NCI-H1436 treated with DMSO at 0.1 percent for 48 hours (cell line): ENCODE results near the gene P3H4.
"Not testable (repeated sequence)": the region's sequence is repeated elsewhere in the genome, so short reads cannot be mapped to it uniquely, and the experiment has no call there.

Source experiments
- DNase-seq: peaks from one replicate; lab custom pipeline; 2025; lab: John Stamatoyannopoulos, UW

Gene P3H4, protein sequence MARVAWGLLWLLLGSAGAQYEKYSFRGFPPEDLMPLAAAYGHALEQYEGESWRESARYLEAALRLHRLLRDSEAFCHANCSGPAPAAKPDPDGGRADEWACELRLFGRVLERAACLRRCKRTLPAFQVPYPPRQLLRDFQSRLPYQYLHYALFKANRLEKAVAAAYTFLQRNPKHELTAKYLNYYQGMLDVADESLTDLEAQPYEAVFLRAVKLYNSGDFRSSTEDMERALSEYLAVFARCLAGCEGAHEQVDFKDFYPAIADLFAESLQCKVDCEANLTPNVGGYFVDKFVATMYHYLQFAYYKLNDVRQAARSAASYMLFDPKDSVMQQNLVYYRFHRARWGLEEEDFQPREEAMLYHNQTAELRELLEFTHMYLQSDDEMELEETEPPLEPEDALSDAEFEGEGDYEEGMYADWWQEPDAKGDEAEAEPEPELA

DNA sequence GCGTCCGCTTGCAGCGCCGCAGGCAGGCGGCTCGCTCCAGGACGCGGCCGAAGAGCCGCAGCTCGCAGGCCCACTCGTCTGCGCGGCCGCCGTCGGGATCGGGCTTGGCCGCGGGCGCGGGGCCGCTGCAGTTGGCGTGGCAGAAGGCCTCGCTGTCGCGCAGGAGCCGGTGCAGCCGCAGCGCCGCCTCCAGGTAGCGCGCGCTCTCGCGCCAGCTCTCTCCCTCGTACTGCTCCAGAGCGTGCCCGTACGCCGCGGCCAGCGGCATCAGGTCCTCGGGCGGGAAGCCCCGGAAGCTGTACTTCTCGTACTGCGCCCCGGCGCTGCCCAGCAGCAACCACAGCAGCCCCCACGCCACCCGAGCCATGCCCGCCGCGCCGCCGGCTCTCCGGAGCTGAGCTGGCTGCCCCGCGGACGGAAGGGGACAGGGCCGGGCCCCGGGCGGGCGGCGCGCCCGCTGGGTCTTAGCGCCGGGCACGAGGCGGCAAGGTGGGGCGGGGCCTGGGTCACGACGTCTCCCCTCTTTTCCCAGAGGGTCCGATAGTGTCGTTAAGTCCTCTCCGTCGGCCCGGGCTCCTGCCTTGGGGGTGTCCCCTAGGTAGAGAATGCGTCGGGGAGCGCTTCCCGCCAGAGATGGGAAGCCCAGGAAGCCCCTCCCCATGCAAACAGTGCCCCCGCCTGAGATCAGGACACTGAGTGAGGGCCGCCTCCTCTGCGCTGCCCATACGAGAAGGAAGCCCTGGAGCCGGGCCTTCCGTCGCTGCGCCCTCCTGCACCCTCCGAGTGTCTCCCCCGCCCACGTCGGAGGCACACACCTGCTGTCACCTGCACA lies at the start of gene P3H4:
Gene P3H4, minus strand, starts transcription at position 401 of the 832 bp plus-strand sequence. Its CDS starts 34 bp downstream, at position 367.
- peak; percentile 23 for DNase-seq

DNA sequence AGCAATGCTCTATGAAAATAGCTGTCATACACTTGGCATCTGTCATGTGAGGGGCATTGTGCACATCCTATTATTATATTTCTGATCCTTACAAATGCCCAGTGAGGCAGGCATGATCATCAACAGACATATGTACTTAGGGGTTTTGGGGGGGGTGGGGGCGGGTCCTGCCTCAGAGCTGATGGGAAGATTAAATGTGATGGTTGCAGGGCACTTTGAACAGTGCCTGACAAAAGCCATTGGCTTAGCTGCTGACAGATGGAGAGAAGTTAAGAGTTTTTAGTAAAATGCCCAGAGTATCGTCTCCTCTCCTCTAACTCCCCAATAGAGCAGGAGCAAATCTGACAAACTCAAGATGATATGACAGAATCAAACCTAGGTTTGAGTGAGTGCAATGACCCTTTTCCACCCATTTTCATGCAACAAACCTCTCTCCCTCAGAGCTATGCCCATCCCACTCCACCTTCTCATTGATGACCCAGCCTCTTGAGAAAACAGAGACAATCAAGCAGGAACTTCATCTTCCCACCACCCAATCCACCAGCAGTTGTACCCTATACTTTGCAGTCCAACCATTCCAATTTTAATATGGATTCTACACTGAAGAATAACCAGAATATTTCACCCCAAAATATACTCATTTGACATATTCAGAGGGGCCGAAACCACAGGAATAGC lies 48.6 kb upstream of the P3H4 start:
- no peak for DNase-seq

DNA sequence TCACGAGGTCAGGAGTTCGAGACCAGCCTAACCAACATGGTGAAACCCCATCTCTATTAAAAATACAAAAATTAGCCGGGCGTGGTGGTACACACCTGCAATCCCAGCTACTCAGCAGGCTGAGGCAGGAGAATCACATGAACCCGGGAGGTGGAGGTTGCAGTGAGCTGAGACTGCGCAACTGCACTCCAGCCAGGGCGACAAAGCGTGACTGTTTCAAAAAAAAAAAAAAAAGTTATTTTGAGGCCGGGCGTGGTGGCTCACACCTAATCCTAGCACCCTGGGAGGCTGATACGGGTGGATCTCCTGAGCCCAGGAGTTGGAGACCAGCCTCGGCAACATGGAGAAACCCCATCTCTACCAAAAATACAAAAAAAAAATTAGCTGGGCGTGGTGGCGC lies 39.6 kb upstream of the P3H4 start:
- not testable (repeated sequence) for DNase-seq

DNA sequence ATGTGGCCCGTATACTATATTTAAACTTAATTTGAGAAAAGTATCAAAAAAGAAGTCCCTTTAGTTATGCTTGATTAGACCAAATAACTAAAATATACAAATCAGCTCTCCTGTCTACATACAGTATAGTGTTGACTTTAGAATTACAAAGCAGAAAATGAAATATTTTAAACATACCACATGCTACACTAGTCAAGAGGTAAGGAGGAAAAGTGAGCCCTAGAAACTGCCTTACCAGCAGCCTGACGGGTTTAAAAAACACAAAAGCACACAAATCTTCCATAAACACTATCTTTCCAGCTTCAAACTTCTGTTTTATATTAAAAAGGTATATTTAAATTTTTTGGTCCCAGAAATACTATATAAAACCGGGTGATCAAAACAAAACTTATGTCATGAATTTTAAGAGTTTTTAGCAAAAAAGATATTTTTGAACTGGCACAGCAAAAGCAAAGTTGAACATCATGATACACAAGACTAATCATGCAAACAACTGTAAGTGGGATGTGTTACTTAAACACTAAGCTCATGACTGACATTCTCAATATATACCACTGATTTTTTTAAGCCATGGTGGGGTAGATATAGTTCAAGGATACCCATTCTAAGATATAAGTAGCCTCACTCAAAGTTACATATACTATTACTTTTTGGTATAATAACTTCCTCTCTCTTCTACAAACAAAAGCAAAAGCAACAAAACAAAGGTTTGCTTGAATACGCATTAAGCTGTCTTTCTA lies 37.7 kb upstream of the P3H4 start:
- no peak for DNase-seq

DNA sequence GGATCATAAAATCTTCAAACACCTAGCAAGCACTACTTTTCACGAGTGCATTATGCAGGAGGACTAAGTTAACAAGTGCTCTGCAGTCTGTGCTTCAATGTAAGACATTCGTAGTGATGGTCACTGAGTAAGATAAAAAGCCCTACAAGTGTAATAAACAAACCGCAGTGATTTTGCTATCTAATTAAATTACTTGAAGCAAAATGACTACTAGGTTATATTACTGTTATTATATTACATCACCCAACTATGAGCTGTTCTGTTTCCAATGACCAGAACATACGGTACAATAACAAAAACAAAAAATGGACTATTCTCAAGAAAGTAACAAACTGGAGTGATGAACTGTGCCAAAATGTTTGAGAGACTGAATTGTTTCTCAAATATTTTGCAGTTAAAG lies 37.0 kb upstream of the P3H4 start:
- no peak for DNase-seq

DNA sequence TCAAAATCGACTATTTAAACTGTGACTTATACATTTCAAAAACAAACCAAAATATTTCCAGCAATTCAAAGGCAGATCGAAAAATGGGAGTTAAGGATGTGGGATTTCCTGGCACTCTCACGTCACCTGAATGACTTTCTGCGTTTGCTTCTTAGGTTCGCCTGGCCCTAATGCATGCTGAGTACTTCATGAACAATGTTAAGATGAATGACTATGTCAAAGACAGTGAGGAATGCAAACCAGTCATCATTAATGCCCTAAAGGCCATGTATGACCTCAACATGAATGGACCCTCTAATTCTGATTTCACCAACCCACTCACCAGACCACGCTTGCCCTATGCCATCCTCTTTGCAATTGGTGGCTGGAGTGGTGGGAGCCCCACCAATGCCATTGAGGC lies 33.2 kb upstream of the P3H4 start:
- no peak for DNase-seq

DNA sequence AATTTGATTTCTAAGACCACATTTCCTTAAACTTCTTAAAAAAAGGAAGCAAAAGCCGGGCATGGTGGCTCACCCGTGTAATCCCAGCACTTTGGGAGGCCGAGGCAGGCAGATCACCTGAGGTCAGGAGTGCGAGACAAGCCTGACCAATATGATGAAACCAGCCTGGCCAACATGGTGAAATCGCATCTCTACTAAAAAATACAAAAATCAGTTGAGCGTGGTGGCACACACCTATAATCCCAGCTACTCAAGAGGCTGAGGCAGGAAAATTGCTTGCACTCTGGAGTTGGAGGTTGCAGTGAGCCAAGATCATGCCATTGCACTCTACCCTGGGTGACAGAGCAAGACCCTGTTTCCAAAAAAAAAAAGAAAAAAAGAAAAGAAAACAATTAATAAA lies 29.0 kb upstream of the P3H4 start:
- not testable (repeated sequence) for DNase-seq

DNA sequence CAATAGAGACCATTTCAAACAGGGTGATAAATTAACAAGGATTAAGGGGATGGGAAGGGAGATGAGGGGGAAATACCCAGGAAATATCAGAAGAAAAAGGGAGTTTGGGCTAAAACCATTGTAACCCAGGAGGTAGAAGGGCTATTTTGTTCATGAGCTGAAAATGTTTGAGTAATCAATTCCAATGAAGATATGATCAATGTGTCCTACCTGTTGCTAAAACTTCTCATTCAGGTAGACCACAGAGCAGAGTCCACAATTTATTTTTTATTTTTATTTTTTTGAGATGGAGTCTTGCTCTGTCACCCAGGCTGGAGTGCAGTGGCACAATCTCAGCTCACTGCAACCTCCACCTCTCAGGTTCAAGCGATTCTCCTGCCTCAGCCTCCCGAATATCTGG lies 27.7 kb upstream of the P3H4 start:
- not testable (repeated sequence) for DNase-seq

DNA sequence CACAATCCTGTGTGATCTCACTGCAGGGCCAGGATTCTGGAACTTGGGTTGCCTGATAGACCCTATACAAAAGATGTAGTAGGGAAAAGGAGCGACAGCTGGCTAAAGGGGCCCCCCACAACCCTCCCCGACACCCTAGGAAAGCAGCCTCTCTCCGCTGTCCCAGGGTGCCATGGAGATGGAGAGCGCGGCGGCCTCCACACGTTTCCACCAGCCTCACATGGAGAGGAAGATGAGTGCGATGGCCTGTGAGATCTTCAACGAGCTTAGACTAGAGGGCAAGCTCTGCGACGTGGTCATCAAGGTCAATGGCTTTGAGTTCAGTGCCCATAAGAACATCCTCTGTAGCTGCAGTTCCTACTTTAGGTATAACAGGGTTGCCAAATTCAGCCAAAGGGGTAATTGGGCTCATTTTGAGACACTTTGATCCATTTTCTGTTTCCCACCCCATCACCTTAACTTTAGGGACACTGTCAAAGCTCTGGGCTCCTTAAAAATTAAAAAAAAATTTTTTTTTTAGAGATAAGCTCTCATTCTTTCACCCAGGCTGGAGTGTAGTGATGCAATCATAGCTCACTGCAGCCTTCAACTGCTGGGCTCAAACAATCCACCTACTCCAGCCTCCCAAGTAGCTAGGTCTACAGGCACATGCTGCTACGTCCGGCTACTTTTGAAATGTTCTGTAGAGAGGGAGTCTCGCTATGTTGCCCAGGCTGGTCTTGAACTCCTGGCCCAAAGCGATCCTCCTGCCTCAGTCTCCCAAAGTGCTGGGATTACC lies 26.2 kb upstream of the P3H4 start, which contains the start of gene KLHL10:
Gene KLHL10, plus strand, starts transcription at position 65 of the 778 bp plus-strand sequence. Its CDS starts 108 bp downstream, at position 173.
- no peak for DNase-seq

DNA sequence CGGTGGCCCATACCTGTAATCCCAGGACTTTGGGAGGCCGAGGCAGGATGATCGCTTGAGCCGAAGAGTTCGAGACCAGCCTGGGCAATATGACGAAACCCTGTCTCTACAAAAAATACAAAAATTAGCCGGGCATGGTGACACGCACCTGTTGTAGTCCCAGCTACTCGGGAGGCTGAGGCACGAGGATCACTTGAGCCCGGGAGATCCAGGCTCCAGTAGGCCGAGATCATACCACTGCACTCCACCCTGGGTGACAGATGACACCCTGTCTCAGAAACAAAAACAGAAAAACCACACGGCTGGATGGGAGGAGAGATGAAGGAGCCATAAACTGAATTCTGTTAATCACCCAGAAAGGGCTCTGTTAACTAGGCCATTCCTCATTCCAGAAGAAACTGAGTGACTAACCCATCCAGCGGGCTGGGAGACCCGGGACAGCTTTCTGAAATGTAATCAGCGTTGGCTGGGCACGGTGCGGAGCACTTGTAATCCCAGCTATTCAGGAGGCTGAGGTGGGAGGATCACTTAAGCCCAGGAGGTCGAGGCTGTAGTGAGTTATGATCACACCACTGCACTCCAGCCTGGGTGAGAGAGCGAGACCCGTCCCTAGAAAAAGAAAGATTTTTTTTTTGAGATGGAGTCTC lies 24.9 kb upstream of the P3H4 start:
- DNase-seq: no peak

DNA sequence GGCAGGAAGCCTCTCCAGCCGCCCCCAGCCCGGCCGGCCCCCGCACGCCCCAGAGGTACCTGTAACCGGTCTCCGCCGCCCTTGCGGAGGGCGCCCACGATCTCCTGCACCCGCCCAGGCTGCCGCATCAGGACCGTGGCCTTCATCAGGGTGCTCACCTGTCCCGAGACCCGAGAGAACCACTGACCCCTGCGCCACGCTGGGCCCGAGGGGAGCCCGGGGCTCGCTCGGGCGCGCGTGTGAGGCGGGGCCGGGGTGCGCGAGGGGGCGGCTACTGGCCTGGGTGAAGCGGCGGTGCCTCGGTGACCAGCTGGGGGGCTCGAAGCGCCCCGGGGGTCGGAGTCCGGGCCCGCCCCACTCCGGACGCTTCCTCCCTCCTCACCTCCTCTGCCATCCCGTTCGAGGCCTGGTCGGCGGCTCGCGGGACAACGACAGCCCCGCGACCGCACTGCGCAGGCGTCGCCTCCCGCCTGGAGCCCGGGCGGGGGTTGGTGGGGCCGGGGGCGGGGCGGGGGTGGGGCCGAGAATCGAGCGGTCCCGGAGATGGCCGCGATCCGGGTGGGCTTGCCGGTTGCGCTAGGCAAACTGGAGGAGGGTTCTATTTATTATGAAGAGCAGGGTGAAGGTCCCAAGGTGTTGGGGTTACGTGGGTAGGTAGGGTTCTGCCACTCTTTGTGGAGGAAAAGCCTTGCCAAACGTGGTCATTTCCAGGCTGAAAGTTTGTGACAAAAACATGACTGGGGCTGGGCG lies 24.2 kb upstream of the P3H4 start, which contains the start of gene NT5C3B:
Gene NT5C3B, minus strand, starts transcription at position 433 of the 750 bp plus-strand sequence. Its CDS starts 39 bp downstream, at position 394.
- no peak for DNase-seq

DNA sequence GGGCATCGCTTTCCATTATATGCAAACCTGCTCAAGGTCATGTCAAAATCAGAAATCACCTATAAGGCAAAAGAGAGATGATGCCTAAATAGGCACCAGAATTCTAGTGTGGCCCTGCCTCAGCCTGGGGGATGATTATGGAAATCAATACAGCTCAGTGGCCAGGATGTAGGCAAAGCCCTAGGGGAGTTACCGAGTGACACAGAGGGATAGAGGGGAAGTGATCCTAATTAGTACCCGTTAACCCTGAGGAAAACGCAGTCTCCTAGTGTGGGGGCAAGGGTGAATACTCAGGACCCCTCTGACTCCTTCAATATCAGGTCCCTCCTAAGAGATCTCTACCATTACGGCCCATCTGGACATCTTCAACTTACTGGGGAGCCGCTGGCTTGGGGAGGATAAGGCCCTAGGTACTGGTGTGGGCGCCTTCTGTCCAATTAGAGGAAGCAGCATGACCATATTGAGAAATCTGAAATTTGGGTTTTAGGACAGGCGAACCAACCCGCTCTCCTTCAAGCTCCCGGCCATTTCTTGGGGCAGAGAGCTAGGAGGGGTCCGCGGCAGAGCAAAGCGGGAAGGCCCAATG lies 23.6 kb upstream of the P3H4 start:
- DNase-seq: no peak

DNA sequence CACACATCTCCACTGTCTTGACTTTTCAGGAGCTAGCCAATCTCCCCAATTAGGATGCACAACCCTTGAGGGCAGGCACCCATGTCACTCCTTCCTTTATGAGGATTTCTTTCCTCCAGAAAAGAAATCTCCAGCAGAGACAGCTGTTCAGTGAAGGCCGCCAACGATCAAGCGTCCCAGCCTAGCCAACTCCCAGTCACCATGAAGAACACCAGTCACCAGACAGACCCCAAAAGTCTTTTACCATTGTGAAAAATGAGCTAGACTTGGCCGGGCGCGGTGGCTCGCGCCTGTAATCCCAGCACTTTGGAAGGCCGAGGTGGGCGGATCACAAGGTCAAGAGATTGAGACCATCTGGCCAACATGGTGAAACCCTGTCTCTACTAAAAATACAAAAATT lies 18.2 kb upstream of the P3H4 start:
- DNase-seq: not testable (repeated sequence)

DNA sequence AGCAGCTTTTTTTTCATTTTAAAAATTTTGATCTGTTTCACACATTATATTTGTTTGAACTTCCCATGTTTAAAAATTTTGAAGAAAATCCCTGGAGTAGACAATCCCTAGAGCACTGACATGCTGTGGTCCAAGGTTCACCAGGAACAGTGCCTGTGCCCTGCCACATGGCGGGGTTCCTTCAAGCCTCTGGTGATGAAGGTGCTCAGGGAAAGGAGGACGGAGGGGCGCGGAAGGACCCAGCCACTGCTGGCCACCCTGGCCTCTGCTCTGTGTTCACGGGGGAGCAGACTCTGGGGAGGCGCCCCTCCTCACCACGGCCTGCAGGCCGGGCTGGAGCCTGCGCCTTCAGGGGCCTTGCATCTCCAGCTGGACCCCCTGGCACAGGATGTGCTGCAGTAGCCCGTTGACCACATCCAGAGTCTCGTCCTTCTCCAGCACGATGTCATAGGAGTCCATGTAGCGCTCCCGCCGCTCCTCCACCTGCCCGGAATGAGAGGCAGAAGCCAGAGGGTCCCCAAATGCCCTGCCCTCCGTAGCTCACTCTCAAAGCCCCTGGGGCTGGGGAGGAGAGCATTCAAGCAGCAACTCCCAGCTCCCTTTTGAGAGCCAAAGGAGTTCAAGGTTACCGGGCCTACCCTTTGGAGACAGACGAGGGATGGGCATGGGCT lies 13.6 kb upstream of the P3H4 start:
- DNase-seq: no peak

DNA sequence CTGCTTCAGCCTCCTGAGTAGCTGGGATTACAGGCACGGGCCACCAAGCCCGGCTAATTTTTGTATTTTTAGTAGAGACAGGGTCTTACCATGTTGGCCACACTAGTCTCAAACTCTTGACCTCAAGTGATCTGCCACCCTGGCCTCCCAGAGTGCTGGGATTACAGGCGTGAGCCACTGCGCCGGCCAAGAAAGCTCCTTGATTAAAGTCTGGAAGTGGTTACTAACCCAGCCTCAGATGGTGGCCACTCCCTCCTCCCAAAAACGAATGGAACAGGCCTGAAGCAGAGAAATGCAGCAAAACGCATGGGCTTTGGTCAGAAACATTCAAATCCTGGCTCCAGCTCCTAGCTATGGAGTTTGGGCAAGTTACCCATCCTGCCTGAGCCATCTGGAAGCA lies 12.3 kb upstream of the P3H4 start:
- no peak for DNase-seq

DNA sequence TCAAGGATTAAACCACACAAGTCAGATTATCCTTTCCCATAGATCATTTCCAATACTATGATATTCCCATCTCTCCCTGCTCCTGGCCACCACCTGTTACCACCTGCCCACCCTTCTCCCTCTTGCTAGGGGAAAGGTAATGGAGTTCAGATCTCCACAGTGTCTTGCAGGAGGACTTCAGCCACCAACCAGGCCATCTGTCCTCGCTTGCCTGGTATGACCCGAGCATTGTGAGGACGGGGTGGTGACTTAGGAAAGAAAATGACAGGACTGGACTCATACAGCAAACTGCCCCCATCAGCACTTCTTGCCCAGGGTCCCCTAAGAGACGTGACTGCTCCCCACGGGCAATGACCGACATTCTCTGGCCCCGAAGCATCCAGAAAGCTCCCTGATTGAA lies 11.8 kb upstream of the P3H4 start:
- no peak for DNase-seq

DNA sequence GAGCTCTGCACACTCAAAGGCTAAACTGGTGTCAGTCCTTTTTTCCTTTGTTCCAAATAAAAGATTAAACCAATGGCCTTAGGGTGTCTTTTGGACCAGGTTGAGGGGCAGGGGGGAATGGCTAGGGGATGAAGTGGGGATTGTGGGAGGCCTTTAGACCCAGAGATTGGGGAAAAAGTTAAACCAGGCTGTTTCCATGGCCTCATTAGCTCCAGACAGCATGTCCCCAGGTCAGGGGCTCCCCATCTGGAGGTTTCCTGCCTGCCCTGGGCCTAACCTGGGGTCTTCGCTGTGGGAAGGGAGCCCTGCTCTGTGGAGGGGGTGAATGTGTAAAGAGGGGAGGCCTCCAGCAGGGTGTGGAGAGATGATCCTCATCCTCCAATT lies 11.4 kb upstream of the P3H4 start:
- no peak for DNase-seq
